ENCODE measurements around the gene RBM4B.
A peak's percentile ranks its signal among the peaks of the same experiment; 100 is the strongest.
"Not testable (repeated sequence)": the region's sequence is repeated elsewhere in the genome, so short reads cannot be mapped to it uniquely, and the experiment has no call there.

RBM4B gene, protein sequence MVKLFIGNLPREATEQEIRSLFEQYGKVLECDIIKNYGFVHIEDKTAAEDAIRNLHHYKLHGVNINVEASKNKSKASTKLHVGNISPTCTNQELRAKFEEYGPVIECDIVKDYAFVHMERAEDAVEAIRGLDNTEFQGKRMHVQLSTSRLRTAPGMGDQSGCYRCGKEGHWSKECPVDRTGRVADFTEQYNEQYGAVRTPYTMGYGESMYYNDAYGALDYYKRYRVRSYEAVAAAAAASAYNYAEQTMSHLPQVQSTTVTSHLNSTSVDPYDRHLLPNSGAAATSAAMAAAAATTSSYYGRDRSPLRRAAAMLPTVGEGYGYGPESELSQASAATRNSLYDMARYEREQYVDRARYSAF

DNA sequence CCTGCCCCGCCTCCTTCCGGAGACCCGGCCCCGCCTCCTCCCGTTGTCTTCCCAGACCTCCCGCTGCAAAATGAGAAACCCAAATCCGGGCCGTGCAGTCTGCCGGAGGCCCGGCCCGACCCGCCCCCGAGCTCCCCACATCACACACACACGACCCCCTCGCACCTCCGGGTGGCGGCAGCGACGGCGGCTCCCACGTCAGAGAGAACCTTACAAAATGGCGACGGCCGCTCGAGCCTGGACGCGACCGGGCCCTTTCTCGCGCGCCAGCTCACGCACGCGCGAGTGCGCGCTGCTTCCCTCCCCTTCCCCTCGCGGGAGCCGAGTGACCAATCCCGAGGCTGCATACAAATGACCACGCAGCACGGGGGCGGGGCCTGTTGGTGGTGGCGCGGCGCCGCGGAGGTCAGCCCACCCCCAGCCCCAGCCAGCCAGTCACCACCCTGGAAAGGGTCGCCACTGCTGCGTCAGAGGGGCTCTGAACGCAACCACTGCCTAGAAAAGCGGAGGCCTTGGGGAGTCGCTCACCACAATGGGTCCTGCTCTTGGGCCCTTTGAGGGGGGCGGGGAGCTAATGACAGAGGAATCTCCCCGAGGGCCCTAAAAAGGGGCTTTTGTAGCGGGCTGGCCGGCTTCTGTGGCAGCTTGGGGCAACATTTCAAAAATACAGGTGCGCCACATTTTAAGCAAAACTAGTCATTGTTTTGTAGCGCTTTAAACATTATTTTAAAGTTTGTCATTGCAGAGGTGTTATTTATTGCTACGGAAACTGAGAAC lies at the start of gene RBM4B:
Gene RBM4B, minus strand, starts transcription at position 289 of the 777 bp plus-strand sequence. CDS start 808 bp downstream, outside the sequence.
- peak; percentile 87 to 88 (median 87) for DNase-seq (ENCODE audit: low read depth in 3 of 3, low spot score in 1 of 3)

DNA sequence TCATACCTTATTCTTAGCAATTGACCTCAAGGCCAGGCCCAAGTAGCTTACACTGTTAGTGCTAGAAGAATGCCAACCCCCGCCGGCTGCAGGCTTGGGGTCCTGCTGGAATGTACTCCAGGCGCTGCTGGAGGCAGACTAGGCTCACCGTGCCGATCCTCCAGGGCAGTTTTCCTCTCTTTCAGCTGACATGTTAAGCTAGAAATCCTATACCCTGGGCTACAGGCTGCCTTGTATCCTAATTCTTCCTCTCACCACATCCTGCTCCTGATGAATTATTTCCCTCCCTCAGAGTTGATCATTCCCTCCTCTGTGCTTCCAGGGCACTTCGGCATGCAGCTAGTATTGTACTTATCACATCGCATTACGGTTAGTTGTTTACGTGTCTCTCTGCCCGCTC lies 48.0 kb upstream of the RBM4B start:
- no peak for DNase-seq (ENCODE audit: low read depth in 3 of 3, low spot score in 1 of 3)

DNA sequence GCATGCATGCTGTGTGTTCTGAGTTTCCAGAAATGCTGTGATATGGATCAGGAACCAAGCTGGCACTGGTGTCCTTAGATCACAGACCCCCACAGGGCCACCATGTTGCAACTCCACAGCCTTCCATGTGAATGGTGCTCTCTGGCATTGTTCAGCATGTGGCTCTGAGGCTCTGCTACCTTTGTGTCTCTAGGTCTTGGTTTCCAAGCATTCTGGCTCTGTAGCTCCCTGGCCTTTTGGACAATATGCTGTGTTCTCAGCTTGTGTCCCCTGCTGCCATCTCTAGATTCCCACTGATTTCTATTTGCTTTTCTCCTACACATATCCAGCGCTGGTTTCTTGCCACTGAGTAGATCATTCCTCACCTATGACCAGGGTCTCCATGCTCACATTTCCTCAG lies 47.4 kb upstream of the RBM4B start:
- DNase-seq (ENCODE audit: low read depth in 3 of 3, low spot score in 1 of 3), result no peak

DNA sequence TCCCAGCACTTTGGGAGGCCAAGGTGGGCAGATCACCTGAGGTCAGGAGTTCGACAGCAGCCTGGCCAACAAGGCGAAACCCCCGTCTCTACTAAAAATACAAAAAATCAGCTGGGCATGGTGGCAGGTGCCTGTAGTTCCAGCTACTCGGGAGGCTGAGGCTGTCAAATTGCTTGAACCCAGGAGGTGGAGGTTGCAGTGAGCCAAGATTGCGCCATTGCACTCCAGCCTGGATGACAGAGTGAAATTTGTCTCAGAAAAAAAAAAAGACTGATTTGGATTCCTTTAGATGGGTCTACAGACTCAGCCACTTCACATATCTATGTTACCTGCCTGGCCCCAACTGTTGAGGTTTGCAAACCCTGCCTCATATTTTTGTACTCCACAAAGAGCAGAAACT lies 46.5 kb upstream of the RBM4B start:
- DNase-seq (ENCODE audit: low read depth in 3 of 3, low spot score in 1 of 3), result not testable (repeated sequence)

DNA sequence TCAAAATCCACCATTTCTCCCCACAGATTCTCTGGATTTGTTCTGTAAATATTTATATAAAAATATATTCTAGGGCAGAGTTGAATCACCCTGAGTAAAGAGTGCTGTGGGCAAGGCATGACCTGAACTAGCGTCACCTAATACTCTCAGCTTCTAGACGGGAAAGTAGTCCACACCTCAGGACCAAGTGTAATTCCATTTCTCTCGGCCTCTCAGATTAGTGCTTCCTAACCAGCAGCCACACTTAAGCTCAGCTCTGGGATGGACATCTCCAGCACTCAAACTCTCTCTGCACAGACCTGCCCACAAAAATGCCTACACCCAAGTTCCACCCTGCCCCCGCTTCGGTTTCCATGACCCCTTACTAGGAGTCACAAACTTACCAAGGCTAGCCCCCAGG lies 46.0 kb upstream of the RBM4B start:
- no peak for DNase-seq (ENCODE audit: low read depth in 3 of 3, low spot score in 1 of 3)

DNA sequence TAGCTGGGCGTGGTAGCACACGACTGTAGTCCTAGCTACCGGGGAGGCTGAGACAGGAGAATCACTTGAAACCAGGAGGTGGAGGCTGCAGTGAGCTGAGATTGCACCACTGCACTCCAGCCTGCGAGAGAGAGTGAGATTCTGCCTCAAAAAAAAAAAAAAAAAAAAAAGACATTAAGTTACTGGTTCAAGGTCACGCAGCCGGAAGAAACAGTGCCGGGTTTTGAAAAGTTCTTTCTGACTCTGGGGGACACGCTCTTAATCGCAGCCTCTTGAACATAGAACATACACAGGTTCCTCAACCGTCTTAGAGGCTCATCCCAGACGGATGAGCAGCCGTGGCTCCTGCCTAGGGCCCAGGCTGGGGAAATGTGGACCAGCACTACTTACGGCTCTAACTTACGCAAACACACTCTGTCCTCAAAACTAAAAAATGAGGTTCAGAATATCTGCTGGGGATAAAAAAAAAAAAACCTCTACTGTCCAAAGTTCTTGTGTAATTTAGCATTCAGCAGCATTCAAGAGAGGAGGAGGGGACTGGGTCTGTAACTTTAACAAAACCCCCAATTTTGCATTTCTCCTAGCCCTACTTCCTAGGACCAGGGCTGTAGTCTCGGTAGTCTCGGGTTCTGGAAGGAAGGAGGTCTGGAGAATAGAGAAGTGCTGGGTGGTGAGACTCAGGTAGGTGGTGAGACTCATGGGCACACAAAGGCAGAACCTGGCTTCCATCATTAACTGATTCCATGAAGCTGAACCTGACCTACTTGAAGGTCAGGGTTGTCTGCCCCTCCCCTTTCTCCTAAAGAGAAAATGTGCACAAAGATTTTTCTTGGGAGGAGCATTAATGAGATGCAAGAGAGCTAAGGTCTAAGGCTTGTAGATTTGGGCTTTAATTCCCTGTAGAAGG lies 45.3 kb upstream of the RBM4B start:
- no peak for DNase-seq (ENCODE audit: low read depth in 3 of 3, low spot score in 1 of 3)

DNA sequence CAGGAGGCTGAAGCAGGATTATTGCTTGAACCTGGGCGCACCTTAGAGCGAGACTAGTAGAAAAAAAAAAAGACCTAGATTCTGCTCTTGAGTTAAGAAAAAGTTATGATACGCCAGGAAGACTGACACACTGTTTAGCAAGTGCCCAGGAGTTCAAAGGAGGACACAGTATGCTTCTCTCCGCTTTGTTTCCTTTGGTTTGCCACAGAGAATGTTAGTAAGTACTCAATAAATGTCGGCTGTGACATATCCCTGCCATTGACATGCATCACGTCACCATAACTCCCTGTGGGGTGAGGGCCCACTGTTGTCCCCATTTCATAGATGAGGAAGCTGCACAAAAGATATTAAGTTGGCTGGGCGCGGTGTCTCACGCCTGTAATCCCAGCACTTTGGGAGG lies 44.3 kb upstream of the RBM4B start:
- DNase-seq (ENCODE audit: low read depth in 3 of 3, low spot score in 1 of 3), result no peak

DNA sequence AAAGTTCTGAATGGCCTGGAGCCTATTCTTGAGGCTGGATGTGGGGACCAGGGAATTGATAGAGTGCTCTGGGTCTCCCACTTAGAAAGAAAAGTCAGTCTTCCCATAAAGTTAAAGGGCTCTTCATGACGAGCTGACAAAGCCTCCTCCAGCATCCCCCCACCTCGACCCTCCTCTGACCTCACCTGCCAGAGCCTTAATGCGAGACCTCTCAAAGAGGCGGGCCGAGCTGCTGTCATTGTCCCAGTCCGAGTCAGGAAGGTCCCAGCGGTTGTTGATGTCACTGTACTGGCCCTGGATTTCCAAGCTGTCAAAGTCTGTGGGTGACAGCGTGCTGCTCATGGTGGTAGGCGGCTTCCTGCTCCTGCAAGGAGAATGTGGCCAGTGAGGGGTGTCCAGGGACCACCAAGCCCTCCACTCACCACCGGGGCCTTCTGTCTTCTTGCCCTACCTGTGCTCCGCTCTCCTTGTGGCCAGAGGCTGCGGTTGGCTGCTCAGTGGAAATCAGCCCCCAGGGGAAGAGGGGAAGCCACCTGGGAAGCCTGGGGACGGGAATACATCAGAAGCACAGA lies 43.3 kb upstream of the RBM4B start:
- no peak for DNase-seq (ENCODE audit: low read depth in 3 of 3, low spot score in 1 of 3)

DNA sequence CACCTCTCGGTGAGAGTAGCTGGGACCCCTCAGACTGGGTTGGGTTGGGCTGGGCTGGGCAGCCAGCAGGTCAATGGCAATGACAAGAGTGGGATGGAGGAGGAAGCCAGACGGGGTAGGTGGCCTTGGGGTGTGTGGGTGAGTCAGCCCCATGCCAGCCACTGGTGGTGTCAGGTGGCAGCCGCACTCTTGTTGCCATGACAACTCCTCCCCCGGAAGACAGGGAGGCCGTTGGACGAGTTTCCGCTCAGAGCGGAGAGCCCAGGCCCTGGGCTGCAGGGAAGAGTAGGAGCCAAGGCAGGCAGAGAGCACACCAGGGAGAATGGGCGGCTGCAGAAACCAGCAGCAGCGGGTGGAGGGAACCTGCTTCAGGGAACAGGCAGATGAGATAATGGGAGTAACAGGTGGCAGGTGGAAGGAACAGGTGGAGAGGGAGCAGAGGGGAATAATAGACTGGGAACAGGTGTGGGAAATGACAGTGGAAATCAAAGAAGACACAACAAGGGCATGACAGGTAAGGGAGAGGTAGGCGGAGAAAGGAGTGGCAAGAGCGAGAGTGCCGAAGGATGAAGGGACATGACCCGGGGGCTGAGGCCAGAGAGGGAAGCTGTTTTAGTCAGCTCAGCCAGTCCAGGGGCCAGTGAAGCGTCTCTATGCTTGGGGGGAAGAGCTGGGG lies 42.7 kb upstream of the RBM4B start:
- no peak for DNase-seq (ENCODE audit: low read depth in 3 of 3, low spot score in 1 of 3)

DNA sequence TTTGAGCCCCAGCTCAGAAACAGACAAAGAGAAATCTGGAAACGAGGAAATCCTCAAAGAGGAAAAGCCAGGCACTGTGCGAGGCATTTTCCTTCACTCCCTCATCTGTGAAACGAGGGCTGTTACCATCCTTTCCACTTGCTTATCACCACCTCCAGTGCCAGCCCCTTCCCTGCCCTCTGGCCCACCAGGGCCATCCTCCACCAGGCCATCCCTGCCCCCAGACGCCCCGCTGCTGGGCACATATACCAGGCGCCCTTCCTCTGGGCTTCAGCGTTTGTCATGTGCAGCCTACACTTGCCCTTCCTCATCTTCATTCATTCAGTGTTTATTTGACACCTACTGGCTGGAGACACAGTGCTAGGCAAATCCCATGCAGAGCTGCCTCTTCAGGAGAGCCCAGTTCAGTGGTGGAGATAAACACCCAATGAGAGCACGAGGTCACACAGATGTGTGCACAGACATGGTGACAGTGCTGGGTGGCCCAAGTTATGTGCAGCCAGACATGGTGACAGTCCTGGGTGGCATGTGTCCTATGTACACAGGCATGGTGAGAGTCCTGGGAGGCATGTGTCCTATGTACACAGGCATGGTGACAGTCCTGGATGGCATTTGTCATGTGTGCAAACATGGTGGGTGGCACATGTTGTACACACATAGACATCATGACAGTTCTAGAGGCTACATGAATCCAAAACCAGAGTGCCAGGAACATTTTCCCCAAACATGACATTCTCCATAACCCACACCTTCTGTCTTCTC lies 41.6 kb upstream of the RBM4B start:
- DNase-seq (ENCODE audit: low read depth in 3 of 3, low spot score in 1 of 3), result no peak

DNA sequence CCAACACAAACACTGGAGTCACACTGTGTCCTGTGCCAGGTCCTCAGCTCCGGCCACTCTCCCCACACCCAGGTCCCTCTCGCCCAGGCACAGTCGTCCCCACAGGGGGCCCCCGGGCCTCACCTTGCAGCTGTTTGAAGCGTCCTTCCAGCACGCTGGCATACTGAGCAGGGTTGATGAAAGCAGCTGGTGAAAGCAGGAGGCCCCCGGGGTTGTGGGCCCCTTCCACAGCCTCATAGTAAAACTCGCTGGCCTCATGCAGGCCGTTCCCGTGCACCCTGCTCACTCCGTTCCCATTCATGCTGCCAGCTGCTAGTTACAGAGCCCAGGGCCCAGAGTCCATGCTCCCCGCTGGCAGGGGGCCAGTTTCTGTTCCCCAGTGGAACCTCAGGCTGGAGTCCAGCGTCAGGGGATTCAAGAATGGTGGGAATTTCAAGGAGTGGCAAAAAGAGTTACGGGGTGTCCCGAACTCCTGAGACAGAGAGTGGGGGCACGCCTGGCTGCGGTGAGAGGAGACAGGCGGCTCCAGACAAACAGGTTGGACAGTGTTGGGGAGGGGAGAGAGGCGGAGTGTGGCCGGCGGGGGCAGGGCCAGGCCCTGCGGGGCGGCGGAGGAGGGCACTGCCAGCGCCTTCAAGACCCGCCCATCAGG lies 40.8 kb upstream of the RBM4B start:
- no peak for DNase-seq (ENCODE audit: low read depth in 3 of 3, low spot score in 1 of 3)

DNA sequence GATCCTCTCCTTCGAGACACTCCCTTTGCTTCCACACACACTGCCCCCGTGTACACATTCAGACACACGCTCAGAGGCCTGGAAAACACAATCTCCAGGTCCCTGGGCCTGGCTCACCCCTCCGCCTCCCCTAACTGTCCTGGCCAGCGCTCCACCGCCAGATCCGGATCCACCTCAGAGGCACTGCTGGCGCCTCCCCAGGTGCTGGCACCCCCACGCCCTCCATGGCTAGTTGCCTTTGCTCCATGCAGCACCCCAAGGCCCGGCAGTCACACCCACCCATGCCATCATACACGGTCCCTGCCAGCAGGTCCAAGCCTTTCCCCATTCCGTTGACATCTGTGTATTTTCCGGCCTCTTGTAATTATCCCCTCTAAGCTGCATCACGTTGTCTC lies 40.2 kb upstream of the RBM4B start:
- DNase-seq (ENCODE audit: low read depth in 3 of 3, low spot score in 1 of 3), result no peak

DNA sequence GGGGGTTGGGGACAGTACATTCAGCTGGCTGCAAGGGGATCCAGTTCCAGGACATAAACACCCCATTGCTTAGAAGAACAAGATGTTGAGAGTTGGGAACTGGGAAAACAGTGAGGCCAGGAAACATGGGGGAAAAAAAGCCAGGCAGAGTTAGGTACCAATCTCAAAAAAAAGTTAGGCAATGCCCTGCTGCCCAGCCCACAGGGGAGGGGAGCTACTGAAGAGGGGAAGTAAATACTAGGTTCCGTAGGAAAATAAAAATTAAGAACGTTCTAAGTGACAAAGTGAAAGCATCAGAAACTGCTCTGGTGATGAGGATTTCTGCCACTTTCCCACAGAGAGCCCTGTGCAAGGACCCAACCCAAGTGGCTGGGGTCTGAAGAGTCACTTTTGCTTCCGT lies 39.3 kb upstream of the RBM4B start:
- DNase-seq (ENCODE audit: low read depth in 3 of 3, low spot score in 1 of 3), result no peak

DNA sequence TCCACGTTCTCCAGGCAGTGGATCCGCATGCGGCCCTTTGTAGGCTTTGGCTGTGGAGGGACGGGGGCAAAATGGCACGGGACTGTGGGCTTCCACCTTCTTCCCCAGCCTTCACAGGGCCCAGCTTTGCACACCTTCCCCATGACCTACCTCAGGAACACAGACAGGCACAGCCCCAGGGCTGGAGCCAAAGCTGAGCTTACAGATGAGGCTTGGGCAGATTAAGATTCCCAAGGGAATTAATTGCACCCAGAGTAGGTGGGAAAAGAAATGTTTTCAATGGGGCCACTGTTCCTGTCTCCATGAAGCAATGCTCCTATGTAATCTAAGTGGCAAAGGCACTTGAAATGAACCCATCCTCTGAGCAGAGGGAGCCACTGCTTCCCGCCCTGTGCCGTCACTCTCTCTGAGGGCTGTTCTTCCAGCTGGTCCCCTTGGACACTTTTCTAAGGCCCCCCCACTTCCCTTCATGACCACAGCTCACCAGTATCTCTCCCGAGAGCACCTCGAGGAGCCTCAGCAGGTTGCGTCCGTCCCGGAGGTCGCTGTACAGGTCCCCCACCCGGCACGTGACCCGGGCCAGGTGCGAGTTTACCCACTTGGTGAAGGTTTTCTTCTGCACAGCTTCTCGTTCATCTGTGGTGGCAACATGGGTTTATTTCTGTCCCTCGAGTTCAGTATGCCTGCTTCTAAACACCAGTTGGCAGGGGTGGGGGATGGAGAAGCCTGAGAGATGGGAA lies 37.8 kb upstream of the RBM4B start:
- no peak for DNase-seq (ENCODE audit: low read depth in 3 of 3, low spot score in 1 of 3)

DNA sequence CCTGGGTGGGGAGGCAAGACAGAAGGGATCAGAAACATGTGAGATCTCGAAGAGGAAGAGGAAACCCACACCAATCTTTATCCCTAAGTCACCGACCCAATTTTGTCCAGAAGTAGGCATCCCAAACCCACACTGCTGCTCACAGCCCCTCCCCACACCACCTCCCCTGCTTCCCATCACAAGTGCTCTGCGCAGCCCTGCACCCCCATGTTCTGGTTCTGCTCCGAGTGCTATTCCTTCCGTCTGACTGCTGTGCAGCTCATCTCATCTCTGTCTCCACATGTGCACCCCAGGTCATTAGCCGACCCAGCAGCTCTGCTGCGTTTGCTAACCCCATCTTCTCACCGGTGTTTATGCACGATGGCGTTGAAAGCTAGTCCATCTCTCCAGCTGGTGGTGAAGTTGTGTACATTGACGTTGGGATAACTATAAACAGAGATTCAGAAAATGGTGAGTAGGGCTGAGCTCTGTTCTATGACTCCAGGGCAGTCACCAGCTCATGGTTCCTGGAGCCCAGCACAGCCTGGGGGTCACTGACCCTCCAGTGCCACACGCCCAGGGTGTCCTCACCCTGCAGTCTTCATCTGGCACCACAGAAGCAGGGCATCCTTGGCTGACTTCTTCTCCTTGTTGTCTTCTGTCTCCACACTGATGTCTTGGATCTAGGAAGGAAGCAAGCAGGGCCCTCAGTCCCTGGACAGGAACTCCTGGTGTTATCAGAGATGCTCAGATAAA lies 36.2 kb upstream of the RBM4B start:
- no peak for DNase-seq (ENCODE audit: low read depth in 3 of 3, low spot score in 1 of 3)

DNA sequence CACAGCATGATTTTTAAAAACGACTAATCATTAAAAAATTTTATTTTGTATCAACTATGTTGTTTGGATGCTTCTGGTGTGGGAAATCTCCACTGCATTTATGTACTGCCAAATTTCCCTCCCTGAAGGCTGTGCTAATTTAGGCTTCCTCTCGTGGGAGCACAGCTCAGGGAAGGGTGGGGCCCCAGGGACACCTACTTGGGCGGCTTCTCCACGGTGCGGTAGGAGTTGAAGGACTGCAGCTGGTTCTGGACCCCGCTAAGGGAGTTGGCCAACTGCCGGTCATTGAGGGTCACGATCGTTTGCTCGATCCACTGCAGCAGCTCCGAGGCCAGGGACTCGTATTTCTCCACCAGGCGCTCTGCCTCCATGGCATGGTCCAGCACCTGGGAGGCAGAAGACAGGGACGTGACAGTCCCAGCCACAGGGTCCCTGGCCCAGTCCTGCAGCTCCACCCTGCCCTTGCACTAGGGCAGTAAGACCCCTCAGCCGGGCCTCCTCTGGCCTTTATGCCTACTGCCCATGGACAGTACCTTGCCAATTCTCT lies 32.8 kb upstream of the RBM4B start:
- no peak for DNase-seq (ENCODE audit: low read depth in 3 of 3, low spot score in 1 of 3)

DNA sequence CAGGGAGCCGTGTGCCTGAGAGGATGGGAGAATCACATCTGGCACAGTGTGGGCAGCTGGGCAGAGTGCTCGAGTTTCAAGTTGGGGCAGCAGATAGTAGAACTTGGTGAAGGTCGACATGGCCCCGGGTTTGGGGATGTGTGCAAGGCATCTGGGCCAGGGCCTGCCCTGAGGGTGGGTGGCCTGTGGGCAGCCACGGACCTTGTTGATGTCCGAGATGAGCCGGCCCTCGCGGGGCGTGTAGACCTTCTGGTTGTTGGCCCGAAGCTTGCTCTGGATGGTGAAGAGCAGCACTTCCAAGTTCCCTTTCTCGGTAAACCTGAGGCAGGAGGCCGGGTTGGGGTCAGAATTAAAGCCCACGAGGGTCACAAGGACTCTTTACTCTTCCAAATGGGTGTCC lies 31.0 kb upstream of the RBM4B start:
- DNase-seq (ENCODE audit: low read depth in 3 of 3, low spot score in 1 of 3), result no peak

DNA sequence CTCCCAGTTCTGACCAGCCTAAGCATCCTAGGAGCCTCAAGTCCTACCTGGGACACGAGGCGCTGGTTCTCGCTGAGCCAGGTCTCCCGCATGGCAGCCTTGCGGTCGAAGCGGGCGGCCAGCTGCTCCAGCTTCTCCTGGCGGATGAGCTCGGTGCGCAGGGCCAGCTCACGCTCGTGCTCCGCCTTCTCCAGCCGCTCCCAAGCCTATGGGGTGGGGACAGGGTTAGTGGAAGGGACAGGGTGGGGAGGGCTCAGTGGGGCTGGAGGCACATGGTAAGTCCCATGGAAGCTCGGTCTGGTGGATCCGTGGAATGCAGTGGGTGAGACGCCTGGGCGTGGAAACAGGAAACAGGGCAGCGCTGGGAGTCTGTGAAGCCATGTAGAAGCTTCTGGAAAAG lies 30.4 kb upstream of the RBM4B start:
- no peak for DNase-seq (ENCODE audit: low read depth in 3 of 3, low spot score in 1 of 3)
